Measurements from ENCODE around the gene PKD2. TPM values are rescaled to one million over a fixed set of nuclear protein-coding genes. Genes with fewer than 3 reads are reported as not detected.

The PKD2 gene
- total RNA-seq = 56.4 and 66.6 TPM in 2 replicates

DNA sequence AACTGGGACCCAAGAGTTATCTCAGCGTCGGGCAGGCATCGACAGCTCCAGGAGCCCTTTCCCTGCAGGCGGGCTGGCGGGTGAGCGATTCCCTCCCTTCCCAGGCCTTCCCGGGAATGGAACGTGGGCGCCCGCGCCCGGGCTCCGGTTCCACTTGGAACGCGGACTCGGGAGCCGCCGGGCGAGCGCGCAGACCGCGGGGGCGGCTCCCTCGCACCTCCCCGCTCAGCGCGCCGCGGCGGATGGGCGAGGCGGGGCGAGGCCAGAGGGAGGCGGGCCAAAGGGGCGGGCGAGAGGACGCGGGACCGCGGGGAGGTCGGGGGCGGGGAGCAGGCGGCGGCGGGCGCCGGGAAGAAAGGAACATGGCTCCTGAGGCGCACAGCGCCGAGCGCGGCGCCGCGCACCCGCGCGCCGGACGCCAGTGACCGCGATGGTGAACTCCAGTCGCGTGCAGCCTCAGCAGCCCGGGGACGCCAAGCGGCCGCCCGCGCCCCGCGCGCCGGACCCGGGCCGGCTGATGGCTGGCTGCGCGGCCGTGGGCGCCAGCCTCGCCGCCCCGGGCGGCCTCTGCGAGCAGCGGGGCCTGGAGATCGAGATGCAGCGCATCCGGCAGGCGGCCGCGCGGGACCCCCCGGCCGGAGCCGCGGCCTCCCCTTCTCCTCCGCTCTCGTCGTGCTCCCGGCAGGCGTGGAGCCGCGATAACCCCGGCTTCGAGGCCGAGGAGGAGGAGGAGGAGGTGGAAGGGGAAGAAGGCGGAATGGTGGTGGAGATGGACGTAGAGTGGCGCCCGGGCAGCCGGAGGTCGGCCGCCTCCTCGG lies at the start of gene PKD2:
PKD2 (plus strand) TSS at position 332 of the 818 bp plus-strand sequence; CDS start at position 431, 99 bp downstream.

DNA sequence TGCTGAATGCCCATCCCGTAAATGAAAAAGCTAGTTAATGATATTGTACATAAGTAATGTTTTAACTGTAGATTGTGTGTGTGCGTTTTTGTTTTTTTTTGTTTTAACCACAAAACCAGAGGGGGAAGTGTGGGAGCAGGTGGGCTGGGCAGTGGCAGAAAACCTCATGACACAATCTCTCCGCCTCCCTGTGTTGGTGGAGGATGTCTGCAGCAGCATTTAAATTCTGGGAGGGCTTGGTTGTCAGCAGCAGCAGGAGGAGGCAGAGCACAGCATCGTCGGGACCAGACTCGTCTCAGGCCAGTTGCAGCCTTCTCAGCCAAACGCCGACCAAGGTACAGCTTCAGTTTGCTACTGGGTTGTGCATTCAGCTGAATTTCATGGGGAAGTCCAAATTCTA lies 32.0 kb upstream of the PKD2 start, which contains the start of gene SPP1:
SPP1 (plus strand) TSS at position 249 of the 400 bp plus-strand sequence. CDS start 1,182 bp downstream, outside the sequence.

Other genes starting within 250 kb of the PKD2 start
- 0.15 TPM in 1 of 2 replicates, not detected in the other for gene IBSP, start 208.1 kb upstream of the PKD2 start, total RNA-seq
- not detected in 2 replicates for gene MEPE, start 174.7 kb upstream of the PKD2 start, total RNA-seq
- gene SPP1, start 31.9 kb upstream of the PKD2 start, total RNA-seq = 0.29 and 0.83 TPM in 2 replicates
- gene ABCG2, start 151.0 kb downstream of the PKD2 start, total RNA-seq = 1.0 and 1.7 TPM in 2 replicates

Measured in smooth muscle cell of trachea (primary cell).